Neural cell (in vitro differentiated cells): ENCODE results near the gene DNAJB8.

Experiments
- TF ChIP-seq, protein P1 (sequence below): fragments of 450-650 bp; IDR thresholded peaks from 2 replicates; pipeline ENCODE4 v1.5.1; 2014; ENCODE audit warnings: antibody characterized with exemption, mild to moderate bottlenecking, moderate library complexity; ENCODE audit not compliant: poor library complexity, severe bottlenecking
- TF ChIP-seq, protein P2 (sequence below): IDR thresholded peaks from 2 replicates; pipeline ENCODE4 v1.6.1; 2012; ENCODE audit warnings: borderline replicate concordance

DNA sequence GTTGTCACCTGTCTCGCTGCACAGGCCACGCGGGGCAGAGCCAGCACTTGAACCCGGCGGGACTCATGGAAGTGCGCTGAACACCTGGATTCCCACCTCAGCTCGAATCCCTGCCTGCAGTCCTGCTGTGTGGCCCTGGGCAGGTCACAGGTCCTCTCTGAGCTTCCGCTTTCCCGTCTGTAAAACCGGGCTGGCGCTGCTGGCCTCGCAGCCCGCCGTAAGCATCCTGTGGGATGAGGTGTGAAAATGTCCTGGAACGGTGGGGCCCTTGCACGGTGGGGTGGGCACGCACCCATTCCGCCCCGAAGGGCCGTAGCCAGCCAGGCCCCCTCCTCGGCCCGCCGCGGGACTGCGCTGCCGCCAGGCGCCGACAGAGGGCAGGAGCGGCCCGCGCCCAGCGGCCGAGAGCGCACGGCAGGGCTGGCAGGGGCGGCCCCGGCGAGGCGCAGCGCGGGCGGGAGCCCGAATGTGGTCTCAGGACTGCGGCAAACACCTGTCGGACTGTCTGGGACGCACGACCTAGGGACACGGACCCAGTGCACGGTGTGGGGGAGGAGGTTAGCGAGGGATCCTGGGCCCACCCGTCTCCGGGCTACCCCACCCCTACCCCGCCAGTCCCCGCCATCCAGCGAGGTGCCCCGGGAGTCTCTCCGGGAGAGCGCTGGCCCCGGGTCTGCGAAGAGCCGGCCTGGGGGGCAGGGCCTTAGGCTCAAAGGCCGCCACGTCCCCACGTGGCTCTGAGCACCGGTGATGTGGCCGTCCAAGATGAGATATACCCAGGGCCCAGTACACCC, 40.4 kb downstream of the DNAJB8 start:
- TF ChIP-seq, protein P1, sequence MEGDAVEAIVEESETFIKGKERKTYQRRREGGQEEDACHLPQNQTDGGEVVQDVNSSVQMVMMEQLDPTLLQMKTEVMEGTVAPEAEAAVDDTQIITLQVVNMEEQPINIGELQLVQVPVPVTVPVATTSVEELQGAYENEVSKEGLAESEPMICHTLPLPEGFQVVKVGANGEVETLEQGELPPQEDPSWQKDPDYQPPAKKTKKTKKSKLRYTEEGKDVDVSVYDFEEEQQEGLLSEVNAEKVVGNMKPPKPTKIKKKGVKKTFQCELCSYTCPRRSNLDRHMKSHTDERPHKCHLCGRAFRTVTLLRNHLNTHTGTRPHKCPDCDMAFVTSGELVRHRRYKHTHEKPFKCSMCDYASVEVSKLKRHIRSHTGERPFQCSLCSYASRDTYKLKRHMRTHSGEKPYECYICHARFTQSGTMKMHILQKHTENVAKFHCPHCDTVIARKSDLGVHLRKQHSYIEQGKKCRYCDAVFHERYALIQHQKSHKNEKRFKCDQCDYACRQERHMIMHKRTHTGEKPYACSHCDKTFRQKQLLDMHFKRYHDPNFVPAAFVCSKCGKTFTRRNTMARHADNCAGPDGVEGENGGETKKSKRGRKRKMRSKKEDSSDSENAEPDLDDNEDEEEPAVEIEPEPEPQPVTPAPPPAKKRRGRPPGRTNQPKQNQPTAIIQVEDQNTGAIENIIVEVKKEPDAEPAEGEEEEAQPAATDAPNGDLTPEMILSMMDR = peak; percentile 93
- TF ChIP-seq, protein P2, sequence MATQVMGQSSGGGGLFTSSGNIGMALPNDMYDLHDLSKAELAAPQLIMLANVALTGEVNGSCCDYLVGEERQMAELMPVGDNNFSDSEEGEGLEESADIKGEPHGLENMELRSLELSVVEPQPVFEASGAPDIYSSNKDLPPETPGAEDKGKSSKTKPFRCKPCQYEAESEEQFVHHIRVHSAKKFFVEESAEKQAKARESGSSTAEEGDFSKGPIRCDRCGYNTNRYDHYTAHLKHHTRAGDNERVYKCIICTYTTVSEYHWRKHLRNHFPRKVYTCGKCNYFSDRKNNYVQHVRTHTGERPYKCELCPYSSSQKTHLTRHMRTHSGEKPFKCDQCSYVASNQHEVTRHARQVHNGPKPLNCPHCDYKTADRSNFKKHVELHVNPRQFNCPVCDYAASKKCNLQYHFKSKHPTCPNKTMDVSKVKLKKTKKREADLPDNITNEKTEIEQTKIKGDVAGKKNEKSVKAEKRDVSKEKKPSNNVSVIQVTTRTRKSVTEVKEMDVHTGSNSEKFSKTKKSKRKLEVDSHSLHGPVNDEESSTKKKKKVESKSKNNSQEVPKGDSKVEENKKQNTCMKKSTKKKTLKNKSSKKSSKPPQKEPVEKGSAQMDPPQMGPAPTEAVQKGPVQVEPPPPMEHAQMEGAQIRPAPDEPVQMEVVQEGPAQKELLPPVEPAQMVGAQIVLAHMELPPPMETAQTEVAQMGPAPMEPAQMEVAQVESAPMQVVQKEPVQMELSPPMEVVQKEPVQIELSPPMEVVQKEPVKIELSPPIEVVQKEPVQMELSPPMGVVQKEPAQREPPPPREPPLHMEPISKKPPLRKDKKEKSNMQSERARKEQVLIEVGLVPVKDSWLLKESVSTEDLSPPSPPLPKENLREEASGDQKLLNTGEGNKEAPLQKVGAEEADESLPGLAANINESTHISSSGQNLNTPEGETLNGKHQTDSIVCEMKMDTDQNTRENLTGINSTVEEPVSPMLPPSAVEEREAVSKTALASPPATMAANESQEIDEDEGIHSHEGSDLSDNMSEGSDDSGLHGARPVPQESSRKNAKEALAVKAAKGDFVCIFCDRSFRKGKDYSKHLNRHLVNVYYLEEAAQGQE = no peak
